ENCODE measurements around the gene CYB561D1.

CYB561D1 gene

GRCh38 chr1:109481646-109482045 lies 12.2 kb upstream of the CYB561D1 start:
- no peak for DNase-seq (ENCODE audit: low spot score)

GRCh38 chr1:109482242-109482641 lies 11.7 kb upstream of the CYB561D1 start:
- DNase-seq (ENCODE audit: low spot score) = no peak

GRCh38 chr1:109482791-109483671 lies 10.9 kb upstream of the CYB561D1 start:
- DNase-seq (ENCODE audit: low spot score) = no peak

DNA sequence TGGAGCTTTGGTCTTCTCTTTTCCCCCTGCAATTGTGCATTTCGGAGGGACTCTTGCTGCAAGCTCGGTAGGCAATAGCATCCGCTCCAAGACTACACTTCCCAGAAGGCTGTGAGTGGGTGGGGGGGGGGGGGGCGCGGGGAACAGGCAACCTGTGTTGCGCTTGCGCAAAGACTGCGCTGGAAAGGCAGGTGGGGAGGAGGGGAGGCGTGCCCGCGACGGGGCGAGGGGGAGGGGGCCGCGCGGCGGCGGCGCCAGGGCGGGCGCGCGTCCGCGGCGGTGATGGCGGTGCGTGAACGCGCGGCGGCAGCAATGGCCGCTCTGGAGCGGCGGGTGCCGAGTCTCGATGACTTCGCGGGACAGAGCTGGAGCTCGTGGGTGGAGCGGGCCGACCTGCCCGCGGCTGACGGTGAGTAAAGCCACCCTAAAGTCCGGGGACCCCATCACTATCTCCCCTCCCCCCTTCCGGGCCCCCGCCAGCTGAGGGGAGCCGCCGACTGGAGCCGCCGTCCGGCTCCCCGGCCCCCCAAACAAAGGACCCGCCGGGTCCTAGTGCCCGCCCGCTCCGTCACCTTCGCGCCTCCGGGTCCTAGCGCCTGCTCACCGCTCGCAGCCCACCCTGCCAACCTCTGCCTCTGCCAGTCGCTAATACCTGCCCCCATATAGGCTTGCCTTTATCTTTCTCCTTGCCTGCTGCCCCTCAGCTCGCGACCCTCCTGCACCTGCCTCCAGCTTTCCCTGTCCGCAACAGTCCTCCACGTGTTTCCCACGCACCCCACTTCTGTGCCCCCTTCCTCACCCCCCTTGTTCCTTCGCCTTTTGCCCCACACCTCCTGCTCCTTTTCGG lies 10.0 kb upstream of the CYB561D1 start, which contains the start of gene ATXN7L2:
TSS of gene ATXN7L2 (plus strand) at position 234 of the 847 bp plus-strand sequence. CDS start at position 283, 49 bp downstream.
- peak; percentile 87 for DNase-seq (ENCODE audit: low spot score)

DNA sequence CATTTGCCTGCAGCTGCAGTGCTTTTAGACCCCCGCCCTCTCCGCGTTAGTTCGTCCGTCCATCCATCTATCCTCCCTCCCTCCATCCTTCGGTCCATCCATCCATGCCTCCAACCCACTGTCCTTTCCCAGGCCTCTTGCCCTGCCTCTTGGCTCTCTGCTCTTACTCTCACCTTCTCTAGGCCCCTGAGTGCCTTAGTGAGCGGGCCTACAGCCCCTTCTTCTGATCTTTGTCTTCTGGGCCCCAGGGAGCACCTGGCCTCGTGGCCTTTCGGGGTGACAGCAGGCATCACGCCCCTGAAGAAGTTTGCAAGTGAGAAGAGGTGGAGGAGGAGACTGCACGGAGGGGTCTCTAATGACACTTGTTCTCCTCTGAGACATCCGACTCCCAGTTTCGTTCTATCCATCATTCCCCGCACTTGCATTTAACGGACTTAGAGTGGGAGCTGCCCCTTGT lies 9.3 kb upstream of the CYB561D1 start:
- no peak for DNase-seq (ENCODE audit: low spot score)

- DNase-seq (ENCODE audit: low spot score) = no peak
Observed at GRCh38 chr1:109485001-109485400, 8.9 kb upstream of the CYB561D1 start.

GRCh38 chr1:109487261-109487660 lies 6.6 kb upstream of the CYB561D1 start:
- no peak for DNase-seq (ENCODE audit: low spot score)

DNA sequence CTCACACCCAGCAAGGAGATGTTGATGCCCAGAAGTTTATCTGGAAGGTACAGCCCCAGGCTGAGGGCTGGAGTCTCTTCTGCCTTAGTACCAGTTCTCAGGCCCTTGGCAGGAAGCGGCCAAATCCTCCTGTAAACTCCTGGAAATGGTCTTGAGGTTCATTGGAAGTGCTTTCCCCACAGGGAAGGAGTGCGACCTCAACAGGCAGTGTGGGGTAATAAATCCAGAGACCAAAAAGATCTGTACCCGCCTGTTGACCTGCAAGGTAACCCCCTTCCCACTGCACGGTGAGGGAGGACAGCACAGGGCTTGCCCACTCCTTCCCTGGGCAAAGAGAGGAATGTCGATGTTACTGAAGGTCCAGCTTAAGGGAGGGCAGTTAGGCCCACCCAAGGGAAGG lies 5.7 kb upstream of the CYB561D1 start:
- no peak for DNase-seq (ENCODE audit: low spot score)

DNA sequence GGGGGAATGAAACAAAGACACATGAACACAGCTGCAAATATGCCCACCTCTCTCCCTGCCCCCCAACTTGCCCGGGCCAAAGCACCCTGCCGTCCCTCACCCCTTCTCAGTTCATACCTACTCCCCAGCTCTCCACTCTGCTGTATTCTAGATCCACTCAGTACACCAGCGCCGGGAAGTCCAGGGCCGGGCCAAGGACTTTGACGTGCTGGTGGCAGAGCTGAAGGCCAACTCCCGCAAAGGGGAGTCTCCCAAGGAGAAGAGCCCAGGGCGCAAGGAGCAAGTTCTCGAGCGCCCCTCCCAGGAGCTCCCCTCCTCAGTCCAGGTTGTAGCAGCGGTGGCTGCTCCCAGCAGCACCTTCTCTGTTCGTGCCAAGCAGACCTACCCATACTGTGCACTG lies 5.2 kb upstream of the CYB561D1 start:
- no peak for DNase-seq (ENCODE audit: low spot score)

- peak; percentile 76 for DNase-seq (ENCODE audit: low spot score)
Observed at GRCh38 chr1:109490029-109490933, 3.6 kb upstream of the CYB561D1 start.

GRCh38 chr1:109490934-109491302 lies 3.0 kb upstream of the CYB561D1 start:
- DNase-seq (ENCODE audit: low spot score) = no peak

GRCh38 chr1:109491372-109491771 lies 2.5 kb upstream of the CYB561D1 start:
- DNase-seq (ENCODE audit: low spot score) = no peak

GRCh38 chr1:109492779-109493178 lies 1.1 kb upstream of the CYB561D1 start:
- no peak for DNase-seq (ENCODE audit: low spot score)

DNA sequence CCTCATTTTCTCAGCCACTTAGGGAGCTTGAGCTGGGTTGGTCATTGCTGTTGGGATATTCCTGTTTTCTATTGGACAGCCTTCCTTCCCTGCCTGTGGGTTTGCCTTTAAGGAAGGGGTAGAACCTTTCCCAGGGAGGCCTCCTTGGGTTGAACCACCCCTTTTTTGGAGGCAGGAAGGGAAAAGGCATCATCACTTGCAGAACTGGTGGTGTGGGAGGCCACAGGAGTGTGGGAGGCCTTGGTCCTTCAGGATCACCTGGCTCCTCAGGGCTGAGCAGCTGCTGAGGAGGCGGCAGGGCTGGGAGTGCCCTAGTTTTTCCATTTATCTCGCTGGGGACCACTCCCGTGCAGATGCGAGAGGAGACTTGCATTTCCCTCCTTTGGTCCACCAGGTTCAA lies 667 bp upstream of the CYB561D1 start:
- DNase-seq (ENCODE audit: low spot score) = no peak

DNA sequence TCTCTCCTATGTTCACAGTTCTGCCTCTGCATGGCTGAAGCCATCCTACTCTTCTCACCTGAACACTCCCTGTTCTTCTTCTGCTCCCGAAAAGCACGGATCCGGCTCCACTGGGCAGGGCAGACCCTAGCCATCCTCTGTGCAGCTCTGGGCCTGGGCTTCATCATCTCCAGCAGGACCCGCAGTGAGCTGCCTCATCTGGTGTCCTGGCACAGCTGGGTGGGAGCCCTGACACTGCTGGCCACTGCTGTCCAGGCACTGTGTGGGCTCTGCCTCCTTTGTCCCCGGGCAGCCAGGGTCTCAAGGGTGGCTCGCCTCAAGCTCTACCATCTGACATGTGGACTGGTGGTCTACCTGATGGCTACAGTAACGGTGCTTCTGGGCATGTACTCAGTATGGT lies 1.8 kb downstream of the CYB561D1 start:
- DNase-seq (ENCODE audit: low spot score) = no peak

DNA sequence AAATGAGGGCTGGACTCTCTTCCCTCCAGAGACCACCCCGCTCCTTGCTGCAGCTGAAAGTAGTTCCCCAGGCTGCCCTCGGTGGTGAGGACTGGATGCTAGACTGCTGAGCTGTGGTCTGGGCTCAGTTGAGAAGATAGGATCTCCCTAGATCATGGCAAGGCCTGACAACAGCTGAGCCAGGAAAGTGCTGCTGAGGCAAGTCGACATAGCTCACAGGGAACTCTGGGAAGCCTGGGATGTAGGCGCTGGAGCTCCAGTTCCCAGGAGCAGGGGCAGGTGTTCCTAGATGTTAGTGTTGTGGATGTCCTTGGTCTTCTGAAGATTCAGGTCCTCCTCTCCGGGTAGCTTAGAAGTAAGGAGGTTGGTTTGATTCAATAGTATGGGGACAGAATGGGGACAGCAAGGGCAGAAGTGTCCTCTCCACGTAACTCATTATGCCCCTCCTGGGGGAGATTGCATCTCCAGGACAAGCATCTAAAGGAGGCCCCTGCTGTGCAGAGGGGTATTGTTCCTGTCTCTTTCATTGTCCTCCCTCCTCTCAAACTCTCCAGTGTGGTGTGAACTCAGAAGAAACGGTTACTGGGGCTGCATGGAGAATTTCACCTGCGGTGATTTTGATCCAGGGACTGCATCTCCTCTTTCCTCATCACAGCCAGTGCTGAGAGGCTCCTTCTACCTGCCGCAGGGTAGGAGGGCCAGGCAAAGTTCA lies 3.7 kb downstream of the CYB561D1 start:
- DNase-seq (ENCODE audit: low spot score) = no peak

GRCh38 chr1:109498161-109498801 lies 4.4 kb downstream of the CYB561D1 start:
- DNase-seq (ENCODE audit: low spot score) = no peak

- no peak for DNase-seq (ENCODE audit: low spot score)
Observed at GRCh38 chr1:109499081-109499480, 5.2 kb downstream of the CYB561D1 start.

- peak; percentile 33 for DNase-seq (ENCODE audit: low spot score)
Observed at GRCh38 chr1:109499661-109500536, 6.0 kb downstream of the CYB561D1 start.

DNA sequence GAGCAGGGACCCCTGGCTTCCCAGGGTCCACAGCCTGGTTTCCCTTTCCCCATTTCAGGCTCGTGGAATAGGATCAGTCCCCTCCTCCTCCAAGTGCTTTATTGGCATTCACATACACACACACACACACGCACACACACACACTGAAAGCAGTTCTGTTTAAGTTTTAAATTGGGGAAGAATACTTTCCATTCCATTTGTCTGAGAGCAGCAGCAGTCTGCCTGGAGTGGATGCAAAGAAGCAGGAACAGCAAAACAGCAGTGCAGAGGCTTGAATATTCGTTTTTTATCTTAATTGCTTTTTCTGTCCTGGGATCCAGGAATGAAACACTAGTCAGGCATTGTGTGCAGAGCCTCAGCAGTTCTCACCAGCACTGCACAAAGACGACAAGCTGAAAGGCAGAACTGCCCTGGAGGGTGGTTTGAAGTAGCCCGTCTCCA lies 7.1 kb downstream of the CYB561D1 start:
- no peak for DNase-seq (ENCODE audit: low spot score)

Measured in hematopoietic multipotent progenitor cell treated with erythropoietin and hydrocortisone succinate and interleukin-3 and kit ligand, for 15 days (in vitro differentiated cells).